ENCODE results near the gene RPS21. TPM values are rescaled to one million over a fixed set of nuclear protein-coding genes. Genes with fewer than 3 reads are reported as not detected.

The RPS21 gene
- total and polyA plus RNA-seq, 2 of the 13 experiments (the other 11 are each of a cell fraction or from before 2014, with no cell fraction given): 2,647 to 11,063 TPM

- TF ChIP-seq SRSF4 (IDR thresholded peaks at IDR 0.05; ENCODE audit: low read depth, low read length, poor library complexity, severe bottlenecking) (no peak), THRA (CRISPR knock-in tag; IDR thresholded peaks at IDR 0.05; ENCODE audit: borderline replicate concordance) (peak; percentile 48; the same call in 1 of the 2 replicates), SIX4 (CRISPR knock-in tag; IDR thresholded peaks at IDR 0.05) (no peak), SKIL (CRISPR knock-in tag; IDR thresholded peaks at IDR 0.05; ENCODE audit: borderline replicate concordance) (no peak), ZNF792 (CRISPR knock-in tag; IDR thresholded peaks at IDR 0.05) (no peak; the same call in 1 of the 2 replicates), ZNF747 (CRISPR knock-in tag; IDR thresholded peaks at IDR 0.05; ENCODE audit: borderline replicate concordance) (peak; percentile 37; the same call in 1 of the 2 replicates), SMAD9 (CRISPR knock-in tag; IDR thresholded peaks at IDR 0.05) (no peak), ZNF552 (CRISPR knock-in tag; IDR thresholded peaks at IDR 0.05; ENCODE audit: borderline replicate concordance) (no peak), MYC (CRISPR knock-in tag; IDR thresholded peaks at IDR 0.05; ENCODE audit: borderline replicate concordance) (no peak; the same call in 1 of the 2 replicates), ZNF564 (CRISPR knock-in tag; IDR thresholded peaks at IDR 0.05) (no peak), TOPORS (CRISPR knock-in tag; IDR thresholded peaks at IDR 0.05) (no peak), ZSCAN22 (CRISPR knock-in tag; IDR thresholded peaks at IDR 0.05) (no peak), IKZF4 (CRISPR knock-in tag; IDR thresholded peaks at IDR 0.05; ENCODE audit: borderline replicate concordance, low read depth, not compliant biosample characterization) (no peak), CSRNP1 (CRISPR knock-in tag; IDR thresholded peaks at IDR 0.05) (no peak), NFYB (CRISPR knock-in tag; IDR thresholded peaks at IDR 0.05) (no peak), SMAD3 (CRISPR knock-in tag; IDR thresholded peaks at IDR 0.05) (0 out of 2 replicates have a peak, but pooled peaks have one; percentile 2), ZFP62 (CRISPR knock-in tag; IDR thresholded peaks at IDR 0.05) (no peak), ZNF574 (CRISPR knock-in tag; IDR thresholded peaks at IDR 0.05) (peak; percentile 41; the same call in 1 of the 2 replicates), ZBTB2 (CRISPR knock-in tag; IDR thresholded peaks at IDR 0.05; ENCODE audit: low read depth) (no peak)
These were observed 16.6 kb upstream of the RPS21 start (continued) for GRCh38 chr20:62370115-62370806.

Data from HepG2 (cell line).